GM12878 (cell line): ENCODE results near the gene PLD5. TPM values are rescaled to one million over a fixed set of nuclear protein-coding genes. Genes with fewer than 3 reads are reported as not detected.

ENCODE experiments used
- ATAC-seq: fragments of 200-7000 bp; cut with Tn5 transposase; 3 replicates; pipeline ENCODE4 v1.9.1; 2020; ENCODE audit warnings: mild to moderate bottlenecking, moderate library complexity
- BruUV-seq: library from RNA; stranded (reverse); fragments of 400-500 nt; replicated peaks from 2 replicates; lab custom pipeline; 2021; lab: Mats Ljungman, UMichigan
- CTCF ChIA-PET: fragments of 300-600 bp; sonication (Branson Sonifier 250); formaldehyde crosslinking; extraction: SDS; loops from one replicate; lab custom pipeline; 2021; ENCODE audit warnings: inconsistent platforms; lab: Yijun Ruan, JAX
- POLR2A ChIA-PET: fragments of 350-600 bp; formaldehyde crosslinking; extraction: SDS; loops from one replicate; lab custom pipeline; 2021; ENCODE audit warnings: inconsistent platforms; lab: Charles Lee
- RAD21 ChIA-PET: fragments of 300-600 bp; sonication (Branson Sonifier 250); formaldehyde crosslinking; loops from one replicate; lab custom pipeline; 2023; ENCODE audit warnings: antibody characterized with exemption; ENCODE audit not compliant: unreplicated experiment; lab: Charles Lee
- SMC1A ChIA-PET: fragments of 300-600 bp; sonication (Branson Sonifier 250); formaldehyde crosslinking; loops from one replicate; lab custom pipeline; 2023; ENCODE audit not compliant: unreplicated experiment, uncharacterized antibody; lab: Charles Lee
- DNase-seq: peaks from one replicate; pipeline ENCODE4 v3.0.0-alpha.2; 2011; ENCODE audit warnings: low read depth, low spot score
- FAIRE-seq: peaks from 3 replicates; lab custom pipeline; 2011; peaks lifted over from hg19 to GRCh38; lab: Jason Lieb, UNC
- H2AFZ ChIP-seq: 2 replicates; pipeline ENCODE4 v1.6.0; 2011; ENCODE audit warnings: low read depth, low read length, control low read depth; ENCODE audit not compliant: control insufficient read depth
- H3K27ac ChIP-seq: 2 replicates; pipeline ENCODE4 v1.5.1; 2011; ENCODE audit warnings: control low read depth; ENCODE audit not compliant: control insufficient read depth, insufficient read depth
- H3K27me3 ChIP-seq, 2 experiments: replicated peaks in 1 of 2; 2 replicates each; pipeline versions ENCODE4 v1.6.0 to v1.6.1; 2011; ENCODE audit warnings: low read length in 1 of 2; ENCODE audit not compliant: control insufficient read depth in 2 of 2, insufficient read depth in 2 of 2
- H3K36me3 ChIP-seq, 2 experiments: 2 replicates each; pipeline ENCODE4 v1.5.1; 2011; ENCODE audit warnings: low read length in 1 of 2; ENCODE audit not compliant: control insufficient read depth in 2 of 2, insufficient read depth in 2 of 2
- H3K4me1 ChIP-seq: 2 replicates; pipeline ENCODE4 v1.6.1; 2011; ENCODE audit warnings: mild to moderate bottlenecking, low read length, moderate library complexity, mixed read lengths; ENCODE audit not compliant: control insufficient read depth, insufficient read depth
- H3K4me2 ChIP-seq: 2 replicates; pipeline ENCODE4 v1.6.0; 2011; ENCODE audit warnings: control low read depth; ENCODE audit not compliant: control insufficient read depth, insufficient read depth
- H3K4me3 ChIP-seq: fragments of 200-600 bp; sonication (generic); 2 replicates; pipeline ENCODE4 v1.5.1; 2016
- H3K79me2 ChIP-seq: 2 replicates; pipeline ENCODE4 v1.6.0; 2011; ENCODE audit warnings: low read length; ENCODE audit not compliant: control insufficient read depth, insufficient read depth
- H3K9ac ChIP-seq: 2 replicates; pipeline ENCODE4 v1.8.0; 2011; ENCODE audit warnings: low read length, control low read depth, mixed read lengths; ENCODE audit not compliant: control insufficient read depth, insufficient read depth
- H3K9me3 ChIP-seq: replicated peaks from 3 replicates; pipeline ENCODE4 v1.5.1; 2011; ENCODE audit warnings: mild to moderate bottlenecking, low read length; ENCODE audit not compliant: control insufficient read depth, insufficient read depth
- H4K20me1 ChIP-seq: 2 replicates; pipeline ENCODE4 v1.6.0; 2011; ENCODE audit not compliant: control insufficient read depth, insufficient read depth
- FOS ChIP-seq: IDR thresholded peaks from 3 replicates; pipeline ENCODE4 v1.6.1; 2011; ENCODE audit warnings: borderline replicate concordance; ENCODE audit not compliant: insufficient read length; ENCODE audit errors: extremely low read depth
- IRF4 ChIP-seq: IDR thresholded peaks from 2 replicates; pipeline ENCODE4 v1.6.1; 2011; ENCODE audit warnings: low read depth, low read length
- MEF2A ChIP-seq: IDR thresholded peaks from 2 replicates; pipeline ENCODE4 v1.6.1; 2011; ENCODE audit warnings: low read depth, mild to moderate bottlenecking, low read length, moderate library complexity; ENCODE audit not compliant: insufficient read depth
- NFIC ChIP-seq: IDR thresholded peaks from 2 replicates; pipeline ENCODE4 v1.6.1; 2012; ENCODE audit warnings: low read depth, mild to moderate bottlenecking, inconsistent platforms, low read length, moderate library complexity
- NR2C2 ChIP-seq: IDR thresholded peaks from 2 replicates; pipeline ENCODE4 v1.6.1; 2011; ENCODE audit warnings: borderline replicate concordance, low read depth; ENCODE audit not compliant: control insufficient read depth, insufficient read length
- PAX5 ChIP-seq: IDR thresholded peaks from 2 replicates; pipeline ENCODE4 v1.6.1; 2011; ENCODE audit warnings: low read depth, low read length, borderline replicate concordance
- RUNX3 ChIP-seq: IDR thresholded peaks from 2 replicates; pipeline ENCODE4 v1.6.1; 2012; ENCODE audit warnings: low read length, inconsistent platforms
- SIX5 ChIP-seq: IDR thresholded peaks from 2 replicates; pipeline ENCODE4 v1.6.1; 2011; ENCODE audit warnings: mild to moderate bottlenecking, low read depth, low read length, moderate library complexity; ENCODE audit not compliant: severe bottlenecking
- SUPT20H ChIP-seq: IDR thresholded peaks from 2 replicates; pipeline ENCODE4 v1.6.1; 2011; ENCODE audit warnings: low read depth, mild to moderate bottlenecking, low read length, moderate library complexity, borderline replicate concordance; ENCODE audit not compliant: control insufficient read depth
- TAF1 ChIP-seq: IDR thresholded peaks from 2 replicates; pipeline ENCODE4 v1.6.1; 2011; ENCODE audit warnings: mild to moderate bottlenecking, low read depth, low read length, borderline replicate concordance
- ZBTB4 ChIP-seq: fragments of 450-650 bp; formaldehyde crosslinking; IDR thresholded peaks from 2 replicates; pipeline ENCODE4 v1.4.0; 2022; ENCODE audit warnings: mild to moderate bottlenecking, moderate library complexity
- WGBS: methylation state at CpG from one replicate; pipeline ENCODE4 v1.1.6; 2016; ENCODE audit warnings: low lambda C conversion rate; ENCODE audit not compliant: insufficient replicate concordance, insufficient coverage; ENCODE audit errors: missing lambda C conversion rate; 5-methylcytosine and 5-hydroxymethylcytosine counted together
- in situ Hi-C: fragments of 300-500 bp; cut with MboI; formaldehyde crosslinking; loops from 9 replicates; pipeline ENCODE4 v1.14.3; 2018; ENCODE audit warnings: mixed read lengths
- intact Hi-C: fragments of 100-400 bp; cut with micrococcal nuclease; formaldehyde crosslinking; loops from one replicate; pipeline ENCODE4 v1.14.2; 2022; ENCODE audit not compliant: unreplicated experiment
- polyA plus RNA-seq, 11 experiments: library from polyadenylated mRNA; depleted of rRNA in 4 of 11; unstranded in 6 of 11; stranded (reverse) in 5 of 11; fragments of >200 nt; fragmentation: Nextera tagmentation in 4 of 11; fragmentation: Illumina TruSeq in 1 of 11; extraction: Ambion mirVana in 4 of 11; extraction: Trizol in 1 of 11; gene quantifications; 1 replicate in 1 of 11; 2 replicates in 10 of 11; pipeline versions ENCODE4 v1.2.1 to v1.2.3, GENCODE V29; 2011 to 2016; ENCODE audit warnings: inconsistent platforms in 2 of 11, missing spikeins in 2 of 11, low read depth in 1 of 11
- total RNA-seq, 4 experiments: library from RNA; depleted of rRNA in 3 of 4; stranded (reverse); fragments of >200 nt in 3 of 4; fragmentation: Illumina TruSeq in 1 of 4; extraction: Trizol in 1 of 4; gene quantifications; 2 replicates each; pipeline versions ENCODE4 v1.2.1 to v1.2.3, GENCODE V29; 2013 to 2021

The PLD5 gene
- total and polyA plus RNA-seq, 10 of the 15 experiments (the other 5 are each of a cell fraction or from before 2014, with no cell fraction given), result not detected

- no peaks in the 10 kb centered on the region for H4K20me1 ChIP-seq
- CTCF ChIA-PET, result no interaction called here
- H3K4me1 ChIP-seq, result peaks cover 6% of the 10 kb centered on the region
- no peak overlapping the region for H3K27ac ChIP-seq
- H3K4me3 ChIP-seq, result no peak overlapping the region
- TF ChIP-seq SUPT20H (no peak), ZBTB4 (CRISPR knock-in tag) (no peak), NR2C2 (no peak), PAX5 (no peak), RUNX3 (no peak), IRF4 (no peak), FOS (no peak), SIX5 (no peak), MEF2A (no peak), TAF1 (no peak), NFIC (no peak)
- TF ChIP-seq, all 136 proteins: peak for 0
- intact Hi-C loops (no loop called here), in situ Hi-C loops (no loop called here)
- RAD21 ChIA-PET, result no interaction called here
- Histone ChIP-seq H3K79me2 (no peaks in the 10 kb centered on the region), H3K36me3 (no peaks in the 10 kb centered on the region), H3K27me3 (no peaks in the 10 kb centered on the region), H3K9me3 (no peaks in the 10 kb centered on the region), H3K9ac (no peak overlapping the region), H2AFZ (no peak overlapping the region), H3K4me2 (no peak overlapping the region; the same call in 1 of the 2 replicates)
- POLR2A ChIA-PET, result no interaction called here
- SMC1A ChIA-PET, result no interaction called here
- no peak for FAIRE-seq
- no TSS peak for BruUV-seq
- ATAC-seq, result no peak
- 30% methylated on average over 4 of the region's 4 CpGs for WGBS
- no peak for DNase-seq
Measured at GRCh38 chr1:242139986-242140385, 384.5 kb downstream of the PLD5 start.
